ENCODE measurements around the gene GRIP1. TPM values are rescaled to one million over a fixed set of nuclear protein-coding genes. Genes with fewer than 3 reads are reported as not detected.

The GRIP1 gene
- total RNA-seq, 1 donor from 2014 or later, result 0.17 TPM

DNA sequence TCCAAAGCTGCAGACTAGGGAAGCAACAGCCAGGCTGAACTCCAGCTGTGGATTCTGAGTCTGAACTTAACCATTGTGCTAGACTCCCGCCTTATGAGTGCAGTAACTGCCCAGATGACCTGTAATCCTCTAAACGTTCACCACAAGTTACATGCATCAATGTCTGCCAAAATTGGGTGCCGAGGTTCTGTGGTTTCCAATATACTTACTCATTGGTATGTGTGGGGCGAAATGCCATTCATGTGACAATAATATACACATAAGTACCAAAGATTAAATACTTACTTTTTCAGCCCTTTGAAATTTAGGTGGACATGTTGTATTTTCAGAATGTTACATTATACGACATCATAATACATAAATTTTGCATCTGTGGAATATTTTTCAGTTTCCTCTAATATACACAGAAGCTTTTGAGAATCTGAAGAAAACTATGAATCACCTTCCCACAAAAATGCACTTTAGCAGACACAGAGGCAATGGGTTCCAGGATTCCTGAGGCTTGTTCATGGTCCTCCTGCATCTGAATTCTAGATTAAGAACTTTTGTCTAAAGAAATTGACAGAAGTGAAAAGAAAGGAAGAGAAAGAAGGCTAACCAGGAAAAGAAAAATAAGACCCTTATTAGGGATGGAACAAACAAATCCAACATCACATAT lies 31.7 kb downstream of the GRIP1 start:
- no peak for DNase-seq

DNA sequence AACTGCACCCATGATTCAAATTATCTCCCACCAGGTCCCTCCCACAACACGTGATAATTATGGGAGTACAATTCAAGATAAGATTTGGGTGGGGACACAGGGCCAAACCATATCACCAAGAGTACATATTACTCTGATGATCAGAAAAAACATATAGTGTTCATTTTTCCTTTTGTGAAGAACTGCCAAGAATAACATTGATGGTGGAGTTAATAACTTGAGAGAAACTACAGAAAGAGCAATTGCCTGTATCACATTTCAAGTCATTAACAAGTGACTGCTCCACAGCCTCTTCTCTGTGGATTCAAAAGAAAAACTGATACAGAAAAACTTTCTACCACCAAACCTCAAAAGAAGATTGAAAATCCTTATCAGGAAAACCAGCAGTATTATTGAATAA lies 34.7 kb downstream of the GRIP1 start:
- DNase-seq, result no peak

DNA sequence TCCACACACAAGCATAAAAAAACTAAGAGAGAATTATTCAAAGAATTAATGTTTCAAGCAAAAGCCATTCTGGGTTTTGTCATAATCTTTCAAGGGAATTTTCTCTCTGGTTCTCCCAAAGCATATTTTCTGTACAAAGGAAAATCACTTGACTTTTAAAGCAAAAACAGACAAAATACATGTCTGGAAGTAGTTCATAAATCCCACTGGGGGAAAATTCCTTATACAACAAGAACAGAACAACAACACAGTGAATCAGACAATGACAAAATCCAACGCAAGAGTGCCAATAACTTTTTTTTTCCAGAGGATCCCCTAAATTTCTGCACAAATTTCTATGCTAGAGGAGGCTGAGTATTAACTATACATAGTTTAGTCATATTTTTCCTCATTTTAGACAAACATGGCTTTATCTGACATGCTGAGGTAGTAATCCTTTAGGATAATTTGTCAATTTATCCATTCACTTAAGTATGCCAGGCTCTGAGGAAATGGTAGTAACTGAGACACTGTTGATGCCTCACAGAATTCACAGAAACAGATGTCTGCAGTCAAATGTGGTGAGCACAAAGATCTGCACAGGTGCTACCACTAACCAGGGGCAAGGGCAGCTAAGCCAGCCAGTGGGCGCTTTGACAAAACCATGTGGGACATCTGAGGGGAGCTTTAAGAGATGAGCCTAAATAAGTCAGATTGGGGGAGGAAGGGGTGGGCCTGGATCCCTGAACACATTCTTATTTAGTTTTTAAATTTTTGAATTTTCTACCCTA lies 38.0 kb downstream of the GRIP1 start:
- no peak for DNase-seq

DNA sequence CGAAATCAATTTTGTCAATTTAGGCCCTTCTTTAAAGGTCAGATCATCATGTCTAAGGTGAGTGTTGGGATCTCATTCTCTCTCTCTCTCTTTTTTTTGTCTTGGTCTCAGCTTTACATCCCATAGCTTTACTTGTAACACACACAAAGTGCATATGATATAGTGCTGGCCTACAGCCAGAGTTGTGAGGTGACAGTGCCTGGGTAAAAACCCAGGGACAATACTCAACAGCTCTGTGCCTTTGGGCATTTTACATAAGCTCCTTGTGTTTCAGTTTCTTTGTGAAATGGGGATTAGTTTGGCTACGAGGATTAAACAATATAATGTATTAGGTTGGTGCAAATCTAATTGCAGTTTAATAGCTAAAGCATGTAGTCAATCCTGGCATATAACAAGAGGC lies 40.2 kb downstream of the GRIP1 start:
- DNase-seq, result no peak

DNA sequence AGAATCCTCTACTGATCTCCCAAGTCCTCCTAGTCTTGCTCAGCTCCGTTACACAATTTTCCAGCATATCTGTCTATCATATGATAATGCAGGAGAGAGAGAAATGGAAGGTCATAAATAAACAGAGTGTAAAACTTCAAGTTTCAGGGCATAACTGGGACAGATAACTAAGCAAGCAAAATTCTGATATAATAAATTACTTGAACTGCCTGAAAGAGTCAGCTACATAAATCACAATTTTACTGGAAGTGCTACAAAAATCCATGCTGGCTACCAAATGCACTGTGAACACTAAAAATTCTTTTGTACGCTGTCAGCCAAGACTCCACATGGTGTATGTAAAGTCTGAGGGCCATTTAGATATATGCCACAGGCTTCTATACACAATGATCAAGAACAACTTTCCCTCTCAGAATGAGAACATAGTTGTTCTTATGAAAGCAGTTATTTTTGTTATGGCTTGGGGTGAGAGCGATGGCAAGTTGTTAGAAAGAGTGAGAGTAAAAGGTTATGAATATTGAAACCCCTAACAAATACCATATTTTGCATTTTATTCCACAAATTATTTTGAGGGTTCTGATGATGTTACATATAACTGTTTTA lies 41.1 kb downstream of the GRIP1 start:
- no peak for DNase-seq

DNA sequence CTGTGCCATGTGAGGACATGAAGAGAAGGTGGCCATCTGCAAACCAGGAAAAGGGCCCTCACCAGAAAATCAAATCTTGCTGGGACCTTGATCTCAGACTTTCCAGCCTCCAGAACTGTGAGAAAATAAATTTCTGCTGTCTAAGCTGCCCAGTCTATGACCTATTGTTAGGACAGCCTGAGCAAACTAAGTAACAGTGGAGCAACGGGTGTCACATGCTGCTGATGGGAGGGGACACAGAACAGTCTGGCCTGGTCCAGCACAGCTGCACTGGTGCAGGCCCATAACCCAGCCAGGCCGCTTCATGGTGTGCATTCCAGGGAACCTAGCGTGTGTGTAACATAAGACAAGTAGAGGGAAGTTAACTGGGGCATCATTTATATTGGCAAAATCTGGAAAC lies 42.1 kb downstream of the GRIP1 start:
- DNase-seq, result no peak

DNA sequence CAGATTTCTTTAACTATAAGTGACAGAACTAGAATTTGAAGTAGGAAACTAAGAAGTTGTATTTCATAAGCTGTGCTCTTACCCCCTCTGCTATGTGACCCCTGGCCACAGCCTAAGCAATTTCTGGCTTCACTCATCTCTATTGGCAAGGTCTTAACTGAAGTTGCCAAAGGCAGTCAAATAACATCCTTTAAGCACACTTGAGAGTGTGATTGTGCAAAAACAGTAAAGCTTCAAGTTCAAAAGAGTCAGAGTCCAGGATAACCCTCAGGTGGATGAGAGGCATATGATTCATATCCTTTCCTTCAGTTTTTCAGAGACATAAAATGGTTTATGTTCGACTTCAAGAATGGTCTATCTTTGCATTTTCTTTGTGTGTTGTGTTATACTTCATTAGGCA lies 45.2 kb downstream of the GRIP1 start:
- no peak for DNase-seq

DNA sequence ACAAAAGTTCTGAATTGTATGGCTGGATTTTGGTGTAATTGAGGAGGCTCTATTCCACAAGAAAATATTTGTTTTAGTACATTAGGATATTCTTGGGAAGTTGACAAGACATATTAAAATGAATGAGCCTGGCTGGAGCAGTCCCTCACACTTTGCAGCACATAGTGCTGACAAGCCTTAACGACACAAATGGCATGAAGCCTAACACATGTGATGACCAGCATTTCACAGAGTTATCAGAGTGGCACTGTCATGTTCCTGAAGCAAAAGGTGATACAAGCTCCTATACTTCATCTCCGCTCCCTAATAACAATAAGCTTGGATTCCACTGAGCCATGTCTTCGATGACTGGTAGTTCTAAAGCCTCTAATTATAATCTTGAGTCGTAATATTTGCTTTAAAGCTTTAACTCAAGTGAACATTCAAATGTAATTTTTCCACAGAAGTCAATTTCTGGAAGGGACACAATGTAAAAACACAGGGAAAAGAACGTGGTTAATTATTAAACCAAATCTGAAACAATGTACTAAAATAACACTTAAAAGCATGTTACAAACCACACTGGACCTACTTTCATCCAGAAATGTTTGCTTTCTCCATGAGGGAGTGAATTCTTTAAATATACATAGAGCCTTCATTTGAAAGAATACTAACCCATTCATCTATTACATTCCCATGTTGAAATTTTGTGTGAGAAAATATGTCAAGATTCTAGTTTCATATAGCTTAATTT lies 49.6 kb downstream of the GRIP1 start:
- DNase-seq, result no peak

DNA sequence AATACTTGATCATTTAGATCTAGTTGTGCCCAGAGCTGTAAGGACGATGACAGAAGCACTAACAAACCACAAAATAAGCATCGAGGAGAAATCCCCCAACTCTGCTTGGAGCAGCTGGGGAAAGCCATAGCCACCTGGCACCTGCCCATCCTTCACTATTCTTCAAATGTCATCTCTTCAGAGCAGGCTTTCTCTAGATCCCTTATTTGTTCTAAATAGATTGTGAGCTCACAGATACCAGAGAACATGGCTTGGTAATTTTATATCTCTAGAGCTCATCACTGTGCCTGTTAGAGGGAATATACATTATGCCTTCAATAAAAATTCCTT lies 50.9 kb downstream of the GRIP1 start:
- DNase-seq, result no peak

DNA sequence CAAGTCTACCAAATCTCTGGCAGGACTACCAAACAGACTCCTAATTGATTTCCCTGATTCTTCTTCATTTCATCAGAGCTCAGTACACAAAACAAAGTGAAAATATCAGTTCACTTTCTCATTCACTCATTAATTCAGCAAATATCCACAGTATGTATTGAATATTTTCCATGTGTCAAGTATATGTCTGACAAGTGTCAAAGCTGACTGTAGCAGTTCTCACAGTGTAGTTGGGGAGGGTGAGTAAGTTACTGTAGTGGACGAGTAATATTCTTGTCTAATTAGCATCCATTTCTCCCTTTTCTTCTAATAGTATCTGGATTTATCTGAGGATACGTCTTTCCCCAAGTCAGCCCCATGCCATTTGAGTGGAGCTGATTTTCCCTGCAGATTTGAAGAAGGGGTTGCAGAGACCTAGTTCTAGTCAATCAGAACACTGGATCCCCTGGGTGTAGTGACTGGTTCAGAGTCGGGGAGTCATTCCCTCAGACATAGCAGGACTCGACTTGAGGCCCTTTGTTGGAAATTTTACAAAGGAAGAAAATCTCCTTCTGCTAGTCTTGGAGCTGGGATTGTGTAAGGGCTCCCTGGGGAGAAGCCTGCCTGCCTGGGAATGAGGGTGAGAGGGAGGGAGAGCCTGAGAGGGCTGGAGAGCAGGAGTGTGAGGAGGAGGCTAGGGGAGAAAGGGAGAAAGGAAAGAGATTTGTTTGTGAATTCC lies 51.4 kb downstream of the GRIP1 start:
- DNase-seq, result no peak

DNA sequence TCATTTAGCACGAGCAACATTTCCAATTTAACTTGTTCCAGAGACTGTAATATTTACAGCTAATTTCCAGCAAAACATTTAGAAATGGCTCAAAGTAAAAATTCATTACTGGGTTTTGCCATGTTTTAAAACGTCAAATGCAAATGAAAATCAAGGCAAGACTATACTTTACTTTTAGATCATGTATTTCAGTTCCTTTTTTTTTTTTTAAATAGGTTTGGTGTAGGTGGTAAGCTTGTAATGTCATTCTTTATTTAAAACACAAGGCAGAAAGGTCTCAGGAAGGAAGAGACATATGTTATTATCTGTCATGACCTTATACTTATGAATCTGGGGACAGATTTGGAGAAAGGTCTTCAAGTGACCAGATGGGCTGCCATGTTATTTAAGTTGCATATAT lies 54.1 kb downstream of the GRIP1 start:
- DNase-seq, result no peak

DNA sequence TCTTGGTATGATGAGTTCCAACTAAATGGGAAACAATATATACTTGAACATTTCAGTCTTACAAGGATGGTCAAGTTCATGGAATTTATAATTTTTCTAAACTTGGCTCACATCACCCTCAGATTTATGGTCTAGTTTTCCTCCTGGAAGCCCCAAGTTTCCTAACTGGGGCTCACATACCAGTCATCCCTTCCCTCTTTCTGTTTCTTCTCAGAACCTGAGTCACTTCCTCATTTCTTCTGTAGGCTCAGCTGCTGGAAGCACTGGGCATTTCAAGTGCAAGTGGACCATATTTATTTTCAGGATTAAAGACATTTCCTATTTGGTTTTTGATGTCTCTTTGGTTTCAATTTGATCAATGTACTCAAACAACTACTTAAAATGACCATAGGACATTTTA lies 55.4 kb downstream of the GRIP1 start:
- DNase-seq, result no peak

DNA sequence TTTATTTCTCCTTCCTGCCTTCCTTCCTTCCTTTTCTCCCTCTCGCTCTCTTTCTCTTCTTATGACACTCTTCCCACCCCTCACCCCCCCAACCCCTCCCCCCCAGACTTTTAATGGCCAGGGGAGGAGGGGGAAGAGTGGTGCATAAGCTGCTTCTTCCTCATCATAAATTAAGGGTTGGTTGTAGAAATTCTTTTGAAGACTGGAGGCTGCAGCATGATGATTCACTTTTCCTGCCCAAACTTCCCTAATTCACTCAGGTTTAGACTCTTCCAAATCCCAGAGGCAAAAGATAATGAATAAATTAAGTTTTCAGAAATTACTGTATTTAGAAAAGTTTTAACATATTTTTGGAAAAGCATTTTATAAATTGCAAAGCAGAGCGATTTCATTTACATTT lies 58.2 kb downstream of the GRIP1 start:
- DNase-seq, result no peak

DNA sequence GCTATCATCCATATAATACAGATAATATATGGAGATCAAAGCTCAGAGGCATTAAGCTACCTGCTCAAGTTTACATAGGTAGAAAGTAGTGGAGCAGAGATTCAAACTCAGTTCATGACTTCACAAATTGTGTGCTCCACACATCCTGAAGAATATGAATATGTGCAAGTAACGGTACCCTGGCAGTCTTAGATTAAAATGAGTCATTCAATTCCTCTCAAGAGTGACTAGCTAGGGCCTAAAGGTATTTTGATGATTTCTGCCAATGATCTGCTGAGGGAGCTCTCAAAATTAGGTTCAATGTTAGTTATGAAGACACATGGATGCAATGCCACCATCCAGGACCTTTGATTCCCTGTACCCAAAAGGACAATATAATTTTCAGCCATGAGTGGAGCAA lies 58.9 kb downstream of the GRIP1 start:
- no peak for DNase-seq

DNA sequence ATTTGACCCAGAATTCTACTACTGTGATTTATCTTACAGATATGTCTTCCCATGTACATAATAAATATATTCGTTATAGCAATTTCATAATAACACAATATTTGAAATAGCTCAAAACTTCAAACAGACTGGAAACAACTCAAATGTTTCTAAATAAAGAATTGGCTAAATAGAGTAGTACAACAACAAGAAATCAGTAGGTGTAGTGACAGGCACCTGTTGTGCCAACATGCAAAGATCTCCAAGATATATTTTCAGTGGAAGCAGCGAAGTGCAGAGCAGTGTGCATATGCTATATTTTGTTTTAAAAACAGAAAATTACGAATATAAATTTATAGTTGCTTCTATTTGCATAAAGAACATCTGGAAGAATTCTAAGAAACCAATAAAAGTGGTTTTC lies 60.9 kb downstream of the GRIP1 start:
- no peak for DNase-seq

DNA sequence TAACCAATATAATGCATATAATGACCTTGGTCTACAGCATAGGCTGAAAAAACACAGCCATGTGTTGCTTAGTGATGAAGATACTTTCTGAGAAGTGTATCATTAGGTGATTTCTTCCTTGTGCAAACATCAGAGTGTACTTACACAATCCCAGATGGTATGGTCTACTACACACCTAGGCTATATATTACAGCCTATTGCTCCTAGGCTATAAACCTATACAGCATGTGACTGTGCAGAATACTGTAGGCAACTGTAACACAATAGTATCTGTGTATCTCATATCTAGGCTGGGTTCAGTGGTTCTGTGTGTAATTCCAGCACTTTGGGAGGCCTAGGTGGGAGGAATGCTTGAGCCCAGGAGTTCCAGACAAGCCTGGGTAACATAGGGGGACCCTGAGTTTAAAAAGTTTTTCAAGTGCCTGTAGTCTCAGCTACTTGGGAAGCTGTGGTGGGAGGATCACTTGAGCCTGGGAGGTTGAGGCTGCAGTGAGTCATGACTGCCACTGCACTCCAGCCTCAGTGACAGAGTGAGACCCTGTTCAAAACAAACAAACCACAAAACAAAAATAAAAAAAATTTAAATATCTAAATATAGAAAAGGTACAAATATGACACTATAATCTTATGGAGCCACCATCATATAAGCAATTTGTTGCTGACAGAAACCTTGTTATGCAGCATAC lies 66.6 kb downstream of the GRIP1 start:
- no peak for DNase-seq

DNA sequence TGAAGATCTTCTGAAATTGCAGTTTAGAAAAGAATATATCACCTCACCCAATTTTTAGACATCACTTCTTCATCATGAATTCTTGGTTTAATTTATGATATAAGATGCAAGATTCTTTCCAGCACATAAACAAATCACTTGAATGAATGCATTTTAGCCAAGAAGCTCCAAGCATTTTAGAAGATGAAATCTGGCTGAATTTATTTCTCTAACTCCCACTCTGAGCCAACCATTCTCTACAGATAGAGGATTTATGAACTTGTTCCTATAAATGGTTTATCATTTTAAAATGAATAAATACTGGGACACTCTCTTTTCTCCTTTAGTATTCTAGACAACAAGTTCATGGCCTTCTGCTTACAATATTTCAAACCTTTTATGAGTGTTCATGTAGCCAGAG lies 71.7 kb downstream of the GRIP1 start:
- no peak for DNase-seq

DNA sequence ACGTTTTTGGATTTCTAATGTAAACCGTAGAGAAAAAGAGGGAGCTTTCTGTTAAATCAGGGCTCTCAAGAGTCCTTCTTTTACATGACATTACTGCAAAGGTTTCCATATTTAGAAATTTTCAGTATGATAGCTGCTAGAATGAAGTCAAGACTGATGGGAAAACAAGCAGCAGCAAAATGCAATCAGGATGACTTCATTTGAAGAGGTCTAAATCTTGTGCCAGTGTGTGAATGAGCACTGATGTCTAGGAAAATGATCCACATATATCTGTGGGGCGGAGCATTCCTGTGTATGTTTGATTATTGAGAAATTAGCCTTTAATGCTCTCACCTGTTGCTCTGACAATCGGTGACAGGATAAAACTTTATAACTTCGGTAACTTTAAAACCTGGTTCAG lies 73.6 kb downstream of the GRIP1 start:
- DNase-seq, result no peak

DNA sequence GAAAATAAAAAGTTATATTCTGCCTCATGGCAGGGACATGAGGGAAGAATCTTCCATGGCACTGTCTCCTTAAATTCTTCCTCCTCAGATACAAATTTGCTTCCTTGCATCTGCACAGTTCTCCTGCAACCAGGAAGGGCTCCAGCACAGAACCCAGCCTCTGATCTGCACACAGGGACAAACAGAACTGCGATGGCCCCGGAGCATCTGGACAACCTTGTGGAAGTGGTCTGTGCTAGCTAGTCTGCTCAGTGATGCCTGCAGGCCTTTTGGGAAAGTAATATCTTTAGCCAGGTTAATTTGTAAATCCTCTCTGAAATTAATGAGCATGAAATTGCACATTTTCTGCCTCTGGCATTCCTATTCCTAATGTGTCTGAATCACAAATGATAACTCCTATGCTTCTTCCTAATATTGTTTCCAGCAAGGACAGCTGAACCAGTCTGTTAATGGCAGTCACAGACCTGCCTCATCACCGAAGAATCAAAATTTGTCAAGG lies 74.8 kb downstream of the GRIP1 start:
- DNase-seq, result no peak

DNA sequence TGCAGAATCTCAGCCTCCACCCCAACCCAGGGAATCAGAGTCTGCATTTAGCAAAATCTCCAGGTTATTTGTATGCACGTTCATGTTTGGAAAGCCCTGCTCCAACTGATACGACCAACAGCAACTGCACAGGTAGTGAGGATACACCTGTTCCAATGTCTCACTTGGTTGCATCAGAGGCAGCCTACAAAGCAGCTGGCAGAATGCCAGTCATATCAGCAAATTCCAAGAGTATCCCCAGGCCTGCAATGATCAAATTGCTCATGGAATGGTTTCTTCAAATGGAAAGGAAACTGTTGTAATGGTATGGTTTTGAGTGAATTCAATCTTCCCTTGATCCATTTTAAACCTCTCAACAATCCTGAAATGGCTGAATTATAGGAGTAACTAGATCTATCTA lies 75.4 kb downstream of the GRIP1 start:
- DNase-seq, result no peak

DNA sequence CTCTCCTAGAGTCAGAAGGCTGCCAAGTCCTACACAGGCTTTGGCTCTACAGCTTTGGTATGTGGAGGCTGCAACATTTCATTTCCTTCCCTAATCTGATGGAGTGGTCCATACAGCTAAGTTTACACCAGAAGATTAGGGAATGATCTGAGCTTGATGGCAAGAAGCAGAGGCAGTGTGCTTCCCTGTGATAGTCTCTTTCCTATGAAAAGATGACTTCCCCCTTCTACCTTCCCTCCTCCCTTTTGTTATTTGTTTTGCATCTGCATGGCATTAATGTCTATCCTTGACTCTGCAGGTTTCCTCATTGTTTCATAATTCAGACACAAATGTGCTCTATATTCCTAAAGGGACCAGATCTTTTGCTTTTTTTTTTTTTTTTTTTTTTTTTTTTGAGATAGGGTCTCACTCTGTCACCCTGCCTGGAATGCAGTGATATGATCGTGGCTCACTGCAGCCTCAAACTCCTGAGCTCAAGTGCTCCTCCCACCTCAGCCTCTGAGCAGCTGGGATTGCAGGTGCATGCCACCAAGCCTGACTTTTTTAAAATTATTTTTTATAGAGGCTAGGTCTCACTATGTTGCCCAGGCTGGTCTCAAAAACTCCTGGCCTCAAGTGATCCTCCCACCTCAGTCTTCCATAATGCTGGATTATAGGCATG lies 76.3 kb downstream of the GRIP1 start:
- DNase-seq, result no peak

DNA sequence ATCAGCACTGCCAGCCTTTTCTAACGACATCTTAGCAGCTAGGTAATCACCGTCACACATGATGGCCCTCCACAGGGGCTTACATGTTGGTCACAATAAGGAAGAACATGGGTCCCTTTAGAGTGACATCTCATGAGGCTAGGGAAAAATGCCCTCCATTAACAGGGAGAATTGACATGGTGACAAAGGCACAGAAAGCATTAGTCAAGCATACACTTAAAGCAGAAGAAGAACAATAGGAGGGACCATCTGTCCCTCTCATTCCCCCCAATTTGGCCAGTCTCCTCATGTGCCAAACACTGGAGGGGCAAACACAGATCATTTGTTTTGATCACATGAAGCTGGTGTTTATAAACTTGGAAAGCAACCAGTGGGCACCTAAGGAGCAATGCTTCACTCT lies 78.0 kb downstream of the GRIP1 start:
- no peak for DNase-seq
